ENCODE measurements around the gene CALN1. TPM values are rescaled to one million over a fixed set of nuclear protein-coding genes. Genes with fewer than 3 reads are reported as not detected.

CALN1 gene
- total and polyA plus RNA-seq, 2 of the 8 experiments (the other 6 are each of a cell fraction or from before 2014, with no cell fraction given): 6.4 to 15.2 TPM

- H2BK15ac ChIP-seq (ENCODE audit: low read length): no peak overlapping the region
- no peaks in the 10 kb centered on the region for H3K23me2 ChIP-seq (ENCODE audit: low read depth, low read length)
- H2BK12ac ChIP-seq (ENCODE audit: low read depth, low read length): no peak overlapping the region
- peaks cover 4% of the 10 kb centered on the region; the same call in 1 of the 2 replicates for H3K79me1 ChIP-seq (ENCODE audit: low read depth, low read length)
- CTCF ChIA-PET (ENCODE audit: partially characterized antibody): interaction anchor here (0.7 to 1.9 kb wide), 4 partner anchors 8 to 169 kb away, joined by 3 to 13 read pairs (median 4); no protein-coding TSS in a partner anchor
- H3K56ac ChIP-seq (replicated peaks; ENCODE audit: insufficient read length, low read depth, low read length): no peak overlapping the region
- FAIRE-seq: no peak
- H3K18ac ChIP-seq (ENCODE audit: extremely low read depth, low read length): no peak overlapping the region
- no peaks in the 10 kb centered on the region for H3K4me1 ChIP-seq (replicated peaks in 1 of 4; ENCODE audit: control insufficient read depth in 3 of 4, insufficient read depth in 4 of 4, low read length in 3 of 4)
- H3K4ac ChIP-seq (replicated peaks; ENCODE audit: insufficient read length, low read depth, low read length): no peak overlapping the region
- H4K91ac ChIP-seq (replicated peaks; ENCODE audit: insufficient read length, low read length): no peak overlapping the region
- no peaks in the 10 kb centered on the region for H3K27me3 ChIP-seq (replicated peaks in 1 of 4; ENCODE audit: control insufficient read depth in 3 of 4, extremely low read depth in 1 of 4, insufficient read depth in 3 of 4, low read length in 3 of 4)
- H3K4me2 ChIP-seq (ENCODE audit: insufficient read depth in 1 of 2, low read depth in 2 of 2, low read length in 2 of 2): no peak overlapping the region
- H3K9ac ChIP-seq (replicated peaks in 1 of 4; ENCODE audit: extremely low read depth in 1 of 4, low read depth in 3 of 4, low read length in 3 of 4): no peak overlapping the region
- 90% methylated on average over 5 of the region's 5 CpGs; no CpG with 5 or more reads in 1 of the 2 experiments for WGBS, 2 experiments (ENCODE audit: extremely low coverage in 1 of 2, insufficient coverage in 1 of 2, insufficient read length in 1 of 2, insufficient replicate concordance in 2 of 2, low coverage in 1 of 2, low lambda C conversion rate in 2 of 2, missing lambda C conversion rate in 1 of 2)
- H2AFZ ChIP-seq (ENCODE audit: low read length): no peak overlapping the region
- no peak overlapping the region for H2AK5ac ChIP-seq (ENCODE audit: low read depth, low read length)
- H3K14ac ChIP-seq (ENCODE audit: insufficient read length): no peak overlapping the region
- TF ChIP-seq CTBP2 (IDR thresholded peaks at IDR 0.05; ENCODE audit: borderline replicate concordance, insufficient read depth, insufficient read length, low read length) (no peak), HDAC6 (IDR thresholded peaks at IDR 0.05; ENCODE audit: low read depth, low read length) (no peak), SP2 (IDR thresholded peaks at IDR 0.05; ENCODE audit: low read length) (no peak), TEAD4 (IDR thresholded peaks at IDR 0.05; ENCODE audit: low read depth, low read length) (no peak), POLR2AphosphoS5 (IDR thresholded peaks at IDR 0.05; ENCODE audit: low read depth, low read length) (no peak), KDM4A (IDR thresholded peaks at IDR 0.05; ENCODE audit: low read depth, low read length, severe bottlenecking) (no peak), SAP30 (IDR thresholded peaks at IDR 0.05; ENCODE audit: insufficient read depth, insufficient replicate concordance, low read length) (no peak), SIX5 (IDR thresholded peaks at IDR 0.05; ENCODE audit: low read depth, low read length) (no peak), GABPA (IDR thresholded peaks at IDR 0.05; ENCODE audit: borderline replicate concordance, insufficient read depth, low read length) (no peak), SIN3A (conservative IDR thresholded peaks at IDR 0.05 in 1 of 2, IDR thresholded peaks at IDR 0.05 in 1 of 2; ENCODE audit: low read depth in 1 of 2, low read length in 2 of 2) (no peak)
- no peak overlapping the region for H2BK5ac ChIP-seq (ENCODE audit: low read depth, low read length)
- H4K8ac ChIP-seq (ENCODE audit: extremely low read depth, insufficient read depth, low read length): no peak overlapping the region
- no peak overlapping the region for H3K27ac ChIP-seq (ENCODE audit: low read depth, low read length)
- POLR2A ChIA-PET (ENCODE audit: partially characterized antibody): interaction anchor here (0.9 kb wide), 1 partner anchor 10 kb away, joined by 3 read pairs; no protein-coding TSS in a partner anchor
- DNase-seq (ENCODE audit: low read depth in 1 of 2, low spot score in 2 of 2): no peak
- H2BK20ac ChIP-seq (ENCODE audit: low read length): no peak overlapping the region
- H3K79me2 ChIP-seq (ENCODE audit: control insufficient read depth in 1 of 2, insufficient read depth in 2 of 2, low read length in 2 of 2): peaks cover 0 to 14% of the 10 kb centered on the region in 2 experiments; a peak in 2 of 4 replicates
- no peaks in the 10 kb centered on the region for H3K36me3 ChIP-seq (ENCODE audit: control insufficient read depth in 2 of 4, insufficient read depth in 4 of 4, low read length in 3 of 4)
- no peak overlapping the region for H3K4me3 ChIP-seq (ENCODE audit: extremely low read depth in 1 of 4, insufficient read depth in 2 of 4, low read depth in 3 of 4, low read length in 4 of 4)
- no peaks in the 10 kb centered on the region for H4K20me1 ChIP-seq (replicated peaks in 1 of 2; ENCODE audit: control insufficient read depth in 1 of 2, insufficient read depth in 2 of 2, low read length in 2 of 2)
- no peak overlapping the region for H3K23ac ChIP-seq (ENCODE audit: insufficient read length)
- no peak overlapping the region for H2BK120ac ChIP-seq (replicated peaks; ENCODE audit: low read depth, low read length)
- H3K9me3 ChIP-seq (ENCODE audit: insufficient read depth in 2 of 2, low read depth in 1 of 2, low read length in 1 of 2): no peaks in the 10 kb centered on the region
- H4K5ac ChIP-seq (ENCODE audit: insufficient read length, low read depth, low read length): no peak overlapping the region
Observed at GRCh38 chr7:72325561-72325960, 86.6 kb downstream of the CALN1 start.

Data from H1 (cell line).